ENCODE measurements around the gene SPEG. TPM values are rescaled to one million over a fixed set of nuclear protein-coding genes. Genes with fewer than 3 reads are reported as not detected.
A peak's percentile ranks its signal among the peaks of the same experiment; 100 is the strongest.

Gene SPEG
- total RNA-seq, 1 donor from 2014 or later: 0.07 TPM

DNA sequence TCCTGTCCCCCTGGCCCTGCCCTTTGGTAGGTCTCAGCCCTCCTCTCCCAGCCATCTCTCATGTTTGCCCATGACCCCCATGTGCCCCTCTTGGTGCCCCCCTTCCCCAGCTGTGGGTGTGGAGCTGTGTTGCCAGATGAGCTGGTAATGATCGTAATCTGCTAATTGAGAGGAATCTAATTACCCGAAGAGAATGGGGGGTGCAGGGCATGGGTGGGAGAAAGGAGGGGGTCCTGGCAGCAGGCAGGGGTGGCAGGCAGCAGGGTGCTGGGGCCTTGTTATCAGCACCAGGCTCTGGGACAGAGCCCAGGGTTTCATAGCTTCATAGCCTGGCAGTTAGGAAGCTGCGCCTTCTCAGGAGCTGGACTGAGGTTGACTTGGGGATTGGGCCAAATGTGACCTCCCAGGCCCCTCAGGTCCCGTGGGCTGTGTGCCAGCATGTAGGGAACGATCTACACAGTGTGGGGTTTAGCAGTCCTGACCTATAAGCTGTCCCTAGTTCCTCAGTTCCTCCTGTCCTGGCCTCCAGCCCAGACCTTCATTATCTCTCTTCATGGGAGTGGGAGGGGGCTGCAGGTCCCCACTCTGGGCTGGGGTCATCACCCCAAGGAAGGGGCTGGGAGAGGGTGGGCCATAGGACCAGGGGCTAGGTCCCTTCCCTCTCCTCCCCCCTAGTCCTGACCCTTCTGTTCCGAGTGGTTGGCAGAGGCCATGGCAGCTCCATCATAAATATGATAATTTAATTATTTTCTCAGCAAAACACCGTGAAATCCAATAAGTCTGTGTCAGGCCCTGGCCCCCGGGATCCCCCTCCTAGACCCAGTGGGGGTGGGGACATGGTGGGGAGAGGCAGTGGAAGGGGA lies 73.2 kb downstream of the SPEG start:
- DNase-seq: no peak
- intact Hi-C loops (cut with micrococcal nuclease): no loop called here
- Mint-ChIP-seq H3K36me3 (ENCODE audit: low read depth) (peaks cover 15% of the 10 kb centered on the region), H3K4me1 (peaks cover 13% of the 10 kb centered on the region), H3K27ac (no peak overlapping the region), H3K27me3 (peaks cover 30% of the 10 kb centered on the region), H3K4me3 (no peak overlapping the region), H3K9me3 (no peaks in the 10 kb centered on the region)

- peaks cover 35% of the 10 kb centered on the region for H3K27me3 Mint-ChIP-seq
- H3K4me3 Mint-ChIP-seq: no peak overlapping the region
- H3K27ac Mint-ChIP-seq: no peak overlapping the region
- no peaks in the 10 kb centered on the region for H3K9me3 Mint-ChIP-seq
- H3K4me1 Mint-ChIP-seq: peaks cover 13% of the 10 kb centered on the region
- no peak for DNase-seq
- H3K36me3 Mint-ChIP-seq (ENCODE audit: low read depth): peaks cover 15% of the 10 kb centered on the region
- intact Hi-C loops (cut with micrococcal nuclease): no loop called here
Measured at GRCh38 chr2:219508444-219508734, 73.7 kb downstream of the SPEG start.

DNA sequence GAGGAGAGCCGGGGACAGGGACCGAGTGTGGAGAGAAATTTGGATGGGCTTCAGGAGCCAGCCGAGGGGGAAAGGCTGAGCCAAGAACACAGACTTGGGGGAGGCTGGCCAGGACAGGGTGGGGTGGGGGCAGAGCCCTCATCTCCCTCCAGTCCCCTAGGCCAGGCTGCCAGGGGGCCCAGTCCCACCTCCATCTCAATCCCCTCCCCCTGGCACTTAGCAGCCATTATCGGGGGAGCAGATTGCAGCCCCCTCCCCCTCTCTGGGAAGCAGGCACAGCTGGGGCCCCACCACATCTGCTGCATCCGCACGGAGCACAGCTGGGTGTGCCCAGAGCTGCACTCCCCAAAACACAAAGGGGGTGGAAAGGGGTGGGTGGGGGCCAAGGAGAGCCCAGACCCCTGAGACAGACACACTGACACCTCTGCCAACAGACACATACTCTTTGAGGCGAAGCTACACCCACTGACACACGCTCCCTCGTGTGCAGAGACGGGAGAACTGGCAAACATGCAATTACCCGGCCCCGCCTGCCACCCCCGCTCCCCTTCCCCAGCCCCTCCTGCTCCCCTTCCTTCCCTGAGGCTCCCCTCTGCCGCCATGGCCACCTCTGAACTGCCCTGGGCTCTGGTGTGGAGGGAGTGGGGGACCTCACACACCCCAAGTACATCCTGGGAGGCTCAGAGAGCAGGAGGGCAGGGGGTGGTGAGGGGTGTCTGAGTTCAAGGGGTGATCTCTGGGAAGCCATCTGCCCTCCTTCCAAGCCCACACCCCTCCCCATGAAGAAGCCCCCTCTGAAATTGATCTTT lies 74.5 kb downstream of the SPEG start:
- Mint-ChIP-seq H3K4me1 (peaks cover 14% of the 10 kb centered on the region), H3K27me3 (peaks cover 43% of the 10 kb centered on the region), H3K4me3 (no peak overlapping the region), H3K27ac (no peak overlapping the region), H3K9me3 (no peaks in the 10 kb centered on the region), H3K36me3 (ENCODE audit: low read depth) (peaks cover 14% of the 10 kb centered on the region)
- intact Hi-C loops (cut with micrococcal nuclease): no loop called here
- no peak for DNase-seq

- intact Hi-C loops (cut with micrococcal nuclease): no loop called here
- peaks cover 12% of the 10 kb centered on the region for H3K4me1 Mint-ChIP-seq
- H3K36me3 Mint-ChIP-seq (ENCODE audit: low read depth): peaks cover 9% of the 10 kb centered on the region
- H3K4me3 Mint-ChIP-seq: no peak overlapping the region
- peaks cover 44% of the 10 kb centered on the region for H3K27me3 Mint-ChIP-seq
- H3K27ac Mint-ChIP-seq: no peak overlapping the region
- H3K9me3 Mint-ChIP-seq: no peaks in the 10 kb centered on the region
- DNase-seq: peak; percentile 83
Measured at GRCh38 chr2:219509780-219510511, 75.3 kb downstream of the SPEG start.

GRCh38 chr2:219510512-219511135 lies 76.0 kb downstream of the SPEG start:
- no peak overlapping the region for H3K27ac Mint-ChIP-seq
- intact Hi-C loops (cut with micrococcal nuclease): no loop called here
- H3K4me1 Mint-ChIP-seq: peaks cover 12% of the 10 kb centered on the region
- no peak overlapping the region for H3K4me3 Mint-ChIP-seq
- DNase-seq: no peak
- H3K27me3 Mint-ChIP-seq: peaks cover 46% of the 10 kb centered on the region
- peaks cover 8% of the 10 kb centered on the region for H3K36me3 Mint-ChIP-seq (ENCODE audit: low read depth)
- H3K9me3 Mint-ChIP-seq: no peaks in the 10 kb centered on the region

GRCh38 chr2:219511547-219512325 lies 77.1 kb downstream of the SPEG start:
- H3K27ac Mint-ChIP-seq: no peak overlapping the region
- peaks cover 12% of the 10 kb centered on the region for H3K4me1 Mint-ChIP-seq
- no peak overlapping the region for H3K4me3 Mint-ChIP-seq
- intact Hi-C loops (cut with micrococcal nuclease): no loop called here
- no peaks in the 10 kb centered on the region for H3K36me3 Mint-ChIP-seq (ENCODE audit: low read depth)
- DNase-seq: no peak
- H3K27me3 Mint-ChIP-seq: peaks cover 56% of the 10 kb centered on the region
- no peaks in the 10 kb centered on the region for H3K9me3 Mint-ChIP-seq

DNA sequence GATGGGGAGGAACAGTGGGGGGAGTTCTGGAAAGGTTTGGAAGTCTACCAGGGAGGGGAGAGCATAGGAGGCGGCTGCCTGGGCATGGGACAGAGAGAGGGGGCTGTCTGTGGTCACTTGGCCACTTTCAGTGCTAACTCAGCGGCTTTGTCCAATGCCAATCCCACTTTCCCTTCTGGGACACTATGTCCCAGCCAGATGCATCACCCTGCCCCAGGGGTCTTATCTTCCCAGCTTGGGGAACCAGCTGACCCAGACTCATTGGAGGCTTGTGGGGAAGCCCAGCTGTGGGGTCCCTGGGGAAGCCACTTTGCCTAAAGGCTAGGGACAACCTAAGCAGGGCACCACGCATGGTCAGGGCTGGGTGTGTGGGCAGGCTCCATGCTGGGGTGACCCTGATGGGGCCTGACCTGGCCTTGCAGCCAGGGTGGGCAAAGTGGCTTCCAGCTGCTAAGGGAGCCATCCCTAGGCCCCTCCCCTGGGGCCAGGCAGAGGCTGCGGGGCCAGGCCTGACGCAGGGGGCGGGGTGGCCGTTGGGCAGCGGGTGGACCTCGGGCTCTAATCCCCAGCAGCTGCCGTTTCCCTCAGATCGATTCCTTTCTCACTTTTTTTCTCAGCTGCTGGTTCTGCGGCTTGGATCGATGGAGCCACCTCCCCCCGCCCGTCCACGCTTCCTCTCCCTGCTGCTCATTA lies 78.0 kb downstream of the SPEG start:
- no peaks in the 10 kb centered on the region for H3K36me3 Mint-ChIP-seq (ENCODE audit: low read depth)
- DNase-seq: no peak
- H3K9me3 Mint-ChIP-seq: no peaks in the 10 kb centered on the region
- no peak overlapping the region for H3K4me3 Mint-ChIP-seq
- H3K27me3 Mint-ChIP-seq: peaks cover 59% of the 10 kb centered on the region
- peaks cover 12% of the 10 kb centered on the region for H3K4me1 Mint-ChIP-seq
- intact Hi-C loops (cut with micrococcal nuclease): no loop called here
- H3K27ac Mint-ChIP-seq: no peak overlapping the region

GRCh38 chr2:219513787-219514186 lies 79.1 kb downstream of the SPEG start:
- no peak for DNase-seq
- Mint-ChIP-seq H3K4me1 (peaks cover 12% of the 10 kb centered on the region), H3K4me3 (no peak overlapping the region), H3K9me3 (no peaks in the 10 kb centered on the region), H3K27me3 (peaks cover 66% of the 10 kb centered on the region), H3K36me3 (ENCODE audit: low read depth) (no peaks in the 10 kb centered on the region), H3K27ac (no peak overlapping the region)
- intact Hi-C loops (cut with micrococcal nuclease): no loop called here

- H3K36me3 Mint-ChIP-seq (ENCODE audit: low read depth): no peaks in the 10 kb centered on the region
- H3K4me3 Mint-ChIP-seq: no peak within 1 kb of the TSS
- peaks cover 68% of the 10 kb centered on the region for H3K27me3 Mint-ChIP-seq
- DNase-seq: no peak
- H3K27ac Mint-ChIP-seq: no peak within 1 kb of the TSS
- H3K4me1 Mint-ChIP-seq: peaks cover 12% of the 10 kb centered on the region
- H3K9me3 Mint-ChIP-seq: no peaks in the 10 kb centered on the region
- intact Hi-C loops (cut with micrococcal nuclease): no loop called here
Measured at GRCh38 chr2:219514196-219514761, 79.6 kb downstream of the SPEG start, which contains the start of gene ASIC4. Gene ASIC4 (plus strand): TSS chr2:219514482. CDS start chr2:219514725, 243 bp downstream.

GRCh38 chr2:219514836-219515235 lies 80.2 kb downstream of the SPEG start:
- H3K27me3 Mint-ChIP-seq: peaks cover 66% of the 10 kb centered on the region
- intact Hi-C loops (cut with micrococcal nuclease): no loop called here
- H3K9me3 Mint-ChIP-seq: no peaks in the 10 kb centered on the region
- H3K27ac Mint-ChIP-seq: no peak overlapping the region
- H3K4me1 Mint-ChIP-seq: peaks cover 8% of the 10 kb centered on the region
- no peak for DNase-seq
- no peaks in the 10 kb centered on the region for H3K36me3 Mint-ChIP-seq (ENCODE audit: low read depth)
- no peak overlapping the region for H3K4me3 Mint-ChIP-seq

DNA sequence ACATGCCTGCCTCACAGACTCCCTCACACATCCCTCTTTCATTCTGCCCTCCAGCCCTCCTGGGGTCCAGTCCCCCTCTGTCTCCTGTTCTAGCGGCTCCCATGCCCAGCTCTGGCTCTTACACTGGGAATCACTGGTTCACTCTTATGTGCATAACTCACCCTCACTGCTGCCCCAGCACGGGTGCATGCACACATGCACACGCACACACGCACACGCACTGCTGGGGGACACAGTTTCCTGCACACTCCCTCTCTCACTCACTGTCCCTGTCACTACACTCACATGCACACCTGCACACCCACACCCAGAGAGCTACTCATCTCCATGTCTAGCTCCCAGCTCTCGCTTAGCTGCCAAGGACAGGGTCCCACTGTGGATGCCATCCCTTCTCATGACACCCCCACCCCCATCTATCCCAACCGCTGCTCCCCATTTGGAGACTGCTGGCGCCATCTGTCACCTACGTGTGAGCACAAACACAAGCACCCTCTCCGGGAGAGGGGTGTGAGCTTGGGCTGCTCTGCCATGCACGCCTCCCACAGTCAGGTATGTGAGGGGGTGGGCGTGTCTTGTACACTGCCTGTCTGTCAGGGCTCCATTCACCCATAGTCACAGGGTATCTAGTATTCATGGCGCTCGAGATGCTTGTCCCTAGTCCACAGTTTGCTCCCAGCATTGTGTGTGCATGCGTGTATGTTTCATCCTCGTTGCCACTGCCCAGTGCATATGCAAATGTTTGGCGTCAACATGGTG lies 81.4 kb downstream of the SPEG start:
- H3K4me1 Mint-ChIP-seq: peaks cover 2% of the 10 kb centered on the region
- H3K27me3 Mint-ChIP-seq: peaks cover 62% of the 10 kb centered on the region
- no peak overlapping the region for H3K27ac Mint-ChIP-seq
- no peaks in the 10 kb centered on the region for H3K9me3 Mint-ChIP-seq
- no peak overlapping the region for H3K4me3 Mint-ChIP-seq
- no peaks in the 10 kb centered on the region for H3K36me3 Mint-ChIP-seq (ENCODE audit: low read depth)
- intact Hi-C loops (cut with micrococcal nuclease): no loop called here
- DNase-seq: no peak

GRCh38 chr2:219516888-219517287 lies 82.2 kb downstream of the SPEG start:
- Mint-ChIP-seq H3K36me3 (ENCODE audit: low read depth) (no peaks in the 10 kb centered on the region), H3K4me3 (no peak overlapping the region), H3K27me3 (peaks cover 63% of the 10 kb centered on the region), H3K9me3 (no peaks in the 10 kb centered on the region), H3K4me1 (peaks cover 4% of the 10 kb centered on the region), H3K27ac (no peak overlapping the region)
- DNase-seq: no peak
- intact Hi-C loops (cut with micrococcal nuclease): no loop called here
